Activated naive CD4-positive, alpha-beta T cell treated with anti-CD3 and anti-CD28 coated beads, Interleukin-2, amount 10 ng/mL, durations not matched to agents 7 days and 5 days (primary cell): Measurements from ENCODE around the gene KMT2E.
"Not testable (repeated sequence)": the region's sequence is repeated elsewhere in the genome, so short reads cannot be mapped to it uniquely, and the experiment has no call there.

Source experiments
- CTCF ChIA-PET: fragments of 350-600 bp; sonication (Branson Sonifier 250); formaldehyde crosslinking; loops from one replicate; lab custom pipeline; 2021; ENCODE audit warnings: antibody characterized with exemption; lab: Charles Lee
- DNase-seq: peaks from one replicate; pipeline ENCODE4 v3.0.0-alpha.2; 2020
- H3K27ac Mint-ChIP-seq: one replicate; pipeline ENCODE4 v1.8.0; 2021; ENCODE audit warnings: mild to moderate bottlenecking, moderate library complexity, mixed read lengths
- H3K27me3 Mint-ChIP-seq: one replicate; pipeline ENCODE4 v1.8.0; 2021; ENCODE audit warnings: mild to moderate bottlenecking, mixed read lengths
- H3K36me3 Mint-ChIP-seq: one replicate; pipeline ENCODE4 v1.8.0; 2021; ENCODE audit warnings: mixed read lengths
- H3K4me1 Mint-ChIP-seq: one replicate; pipeline ENCODE4 v1.8.0; 2021; ENCODE audit warnings: mixed read lengths
- H3K4me3 Mint-ChIP-seq: one replicate; pipeline ENCODE4 v1.8.0; 2021; ENCODE audit warnings: mild to moderate bottlenecking, moderate library complexity, mixed read lengths
- H3K9me3 Mint-ChIP-seq: one replicate; pipeline ENCODE4 v1.8.0; 2021; ENCODE audit warnings: mixed read lengths

KMT2E gene

DNA sequence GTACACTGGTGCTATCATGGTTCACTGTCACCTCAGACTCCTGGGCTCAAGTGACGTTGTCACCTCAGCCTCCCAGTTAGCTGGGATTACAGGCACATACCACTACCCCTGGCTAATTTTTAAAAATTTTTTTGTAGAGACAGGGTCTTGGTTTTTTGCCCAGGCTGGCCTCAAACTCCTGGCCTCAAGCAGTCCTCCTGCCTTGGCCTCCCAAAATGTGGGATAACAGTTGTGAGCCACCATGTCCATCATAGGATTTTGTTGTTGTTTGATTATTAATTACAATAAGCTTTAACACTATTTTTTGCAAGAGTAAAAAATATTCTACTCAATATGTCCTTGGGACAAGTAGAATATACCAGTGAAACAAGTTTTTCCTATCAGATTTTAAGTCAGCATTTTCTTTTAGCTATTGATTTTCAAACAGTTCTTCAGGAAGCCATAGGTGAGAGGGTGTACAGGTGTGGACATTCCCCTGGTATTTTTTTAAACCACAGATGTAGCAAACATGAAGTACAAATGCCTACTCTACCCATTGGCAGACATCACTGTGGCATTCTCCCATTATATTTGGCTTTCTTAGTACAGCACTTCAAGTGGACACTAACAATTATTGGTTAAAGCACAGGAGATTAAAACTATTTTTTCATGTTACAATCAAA is 18.7 kb downstream of the KMT2E start:
- CTCF ChIA-PET, result interaction anchor here (1.4 kb wide), 1 partner anchor 23 kb away, joined by 3 read pairs; no protein-coding TSS in a partner anchor
- Mint-ChIP-seq H3K36me3 (peaks cover 20% of the 10 kb centered on the region), H3K4me3 (no peak overlapping the region)

DNA sequence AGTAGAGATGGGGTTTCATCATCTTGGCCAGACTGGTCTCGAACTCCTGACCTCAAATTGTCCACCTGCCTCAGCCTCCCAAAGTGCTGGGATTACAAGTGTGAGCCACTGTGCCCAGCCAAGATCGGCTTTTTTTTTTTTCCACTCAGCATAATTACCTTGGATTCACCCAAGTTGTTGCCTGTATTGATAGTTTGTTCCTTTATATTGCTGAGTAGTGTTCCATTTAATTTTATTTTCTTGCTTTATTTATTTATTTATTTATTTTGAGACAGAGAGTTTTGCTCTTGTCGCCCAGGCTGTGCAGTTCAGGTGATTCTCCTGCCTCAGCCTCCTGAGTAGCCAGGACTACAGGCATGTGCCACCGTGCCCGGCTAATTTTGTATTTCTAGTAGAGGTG is 21.3 kb downstream of the KMT2E start:
- no peak for DNase-seq
- CTCF ChIA-PET, result interaction anchor here (1.4 kb wide), 1 partner anchor 54 kb away, joined by 5 read pairs; no protein-coding TSS in a partner anchor
- Mint-ChIP-seq H3K36me3 (peaks cover 14% of the 10 kb centered on the region), H3K9me3 (no peaks in the 10 kb centered on the region), H3K27ac (no peak overlapping the region), H3K27me3 (no peaks in the 10 kb centered on the region), H3K4me1 (peaks cover 31% of the 10 kb centered on the region), H3K4me3 (no peak overlapping the region)

More for the DNA sequence above, 18.7 kb downstream of the KMT2E start:
- Mint-ChIP-seq H3K4me1 (peaks cover 37% of the 10 kb centered on the region), H3K27me3 (no peaks in the 10 kb centered on the region), H3K9me3 (no peaks in the 10 kb centered on the region), H3K27ac (no peak overlapping the region)
- no peak for DNase-seq

DNA sequence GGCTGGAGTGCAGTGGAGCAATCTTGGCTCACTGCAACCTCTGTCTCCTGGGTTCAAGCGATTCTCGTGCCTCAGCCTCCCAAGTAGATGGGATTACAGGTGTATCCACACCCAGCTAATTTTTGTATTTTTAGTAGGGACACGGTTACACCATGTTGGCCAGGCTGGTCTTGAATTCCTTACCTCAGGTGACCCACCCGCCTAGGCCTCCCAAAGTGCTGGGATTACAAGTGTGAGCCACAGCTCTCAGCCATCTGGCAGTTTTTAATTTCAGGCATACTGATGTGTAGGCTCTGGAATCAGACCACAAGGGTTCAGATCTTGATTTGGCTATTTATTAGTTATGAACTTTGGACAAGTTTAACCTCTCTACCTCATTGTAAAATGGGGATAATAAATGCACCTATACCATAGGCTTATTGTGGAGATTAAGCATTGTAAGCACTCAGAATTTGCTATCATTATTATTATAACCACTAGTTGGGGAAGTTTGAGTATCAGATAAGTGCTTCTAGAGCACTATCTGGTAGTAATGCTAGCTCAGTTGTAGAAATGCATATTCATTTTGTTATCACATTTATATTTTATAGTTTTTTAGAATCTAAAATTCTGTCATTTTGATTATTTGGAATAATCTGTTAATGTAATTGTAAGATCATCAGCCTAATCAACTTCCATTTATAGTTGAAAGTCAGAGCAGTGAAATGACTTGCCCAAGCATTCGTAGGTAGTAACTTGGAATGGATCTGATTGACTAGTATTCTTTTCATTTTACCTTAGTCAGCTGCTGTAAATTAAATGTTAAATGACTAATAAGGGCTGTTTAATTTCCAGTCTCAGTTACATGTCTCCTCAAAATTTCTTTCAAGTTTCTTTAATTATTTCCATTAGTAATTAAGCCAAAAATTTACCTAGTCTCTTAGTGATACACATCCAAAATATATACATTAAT is 22.5 kb downstream of the KMT2E start:
- CTCF ChIA-PET, result interaction anchor here (0.6 to 2.4 kb wide), 3 partner anchors 10 to 450 kb away, joined by 5 to 6 read pairs (median 6); no protein-coding TSS in a partner anchor
- Mint-ChIP-seq H3K9me3 (no peaks in the 10 kb centered on the region), H3K36me3 (peaks cover 16% of the 10 kb centered on the region), H3K4me1 (peaks cover 29% of the 10 kb centered on the region), H3K27me3 (no peaks in the 10 kb centered on the region), H3K27ac (no peak overlapping the region), H3K4me3 (no peak overlapping the region)
- DNase-seq, result no peak

GRCh38 chr7:105037319-105037718 is 23.3 kb downstream of the KMT2E start:
- no peak for DNase-seq
- Mint-ChIP-seq H3K9me3 (no peaks in the 10 kb centered on the region), H3K27me3 (no peaks in the 10 kb centered on the region), H3K4me3 (no peak overlapping the region), H3K4me1 (peaks cover 29% of the 10 kb centered on the region), H3K27ac (no peak overlapping the region), H3K36me3 (peaks cover 16% of the 10 kb centered on the region)
- CTCF ChIA-PET, result interaction anchor here (0.6 to 2.4 kb wide), 4 partner anchors 11 to 449 kb away, joined by 4 to 6 read pairs (median 5); no protein-coding TSS in a partner anchor

- Mint-ChIP-seq H3K4me3 (no peak overlapping the region), H3K27ac (peak overlapping the region; percentile 31), H3K4me1 (peaks cover 22% of the 10 kb centered on the region), H3K36me3 (peaks cover 30% of the 10 kb centered on the region), H3K9me3 (no peaks in the 10 kb centered on the region), H3K27me3 (no peaks in the 10 kb centered on the region)
- CTCF ChIA-PET, result no interaction called here
- DNase-seq, result no peak
Measured at GRCh38 chr7:105044449-105045070, 30.6 kb downstream of the KMT2E start.

DNA sequence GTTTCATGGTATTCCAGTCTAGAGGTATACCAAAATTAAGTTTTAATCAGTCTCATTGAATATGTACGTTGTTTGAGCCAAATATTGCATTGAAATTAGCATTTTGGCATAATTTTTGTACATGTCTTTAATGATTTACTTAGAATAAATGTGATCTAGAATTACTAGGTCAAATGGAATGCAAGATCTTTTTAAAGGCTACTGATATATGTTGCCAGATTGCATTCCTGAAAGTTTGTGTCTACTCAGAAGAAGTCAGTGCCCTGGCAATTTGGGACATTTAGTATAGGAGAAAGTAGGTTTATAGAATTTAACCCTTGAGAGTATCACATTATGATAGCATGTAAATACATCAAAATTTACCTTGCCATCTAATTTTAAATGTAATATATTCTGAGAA is 32.4 kb downstream of the KMT2E start:
- Mint-ChIP-seq H3K9me3 (no peaks in the 10 kb centered on the region), H3K36me3 (peaks cover 43% of the 10 kb centered on the region), H3K4me1 (peaks cover 22% of the 10 kb centered on the region), H3K27ac (no peak overlapping the region), H3K4me3 (no peak overlapping the region), H3K27me3 (no peaks in the 10 kb centered on the region)
- no peak for DNase-seq
- CTCF ChIA-PET, result interaction anchor here (0.6 kb wide), 1 partner anchor 26 kb away, joined by 3 read pairs; no protein-coding TSS in a partner anchor

- Mint-ChIP-seq H3K9me3 (no peaks in the 10 kb centered on the region), H3K27ac (no peak overlapping the region), H3K36me3 (peaks cover 50% of the 10 kb centered on the region)
Measured at GRCh38 chr7:105047932-105048331, 33.9 kb downstream of the KMT2E start.

DNA sequence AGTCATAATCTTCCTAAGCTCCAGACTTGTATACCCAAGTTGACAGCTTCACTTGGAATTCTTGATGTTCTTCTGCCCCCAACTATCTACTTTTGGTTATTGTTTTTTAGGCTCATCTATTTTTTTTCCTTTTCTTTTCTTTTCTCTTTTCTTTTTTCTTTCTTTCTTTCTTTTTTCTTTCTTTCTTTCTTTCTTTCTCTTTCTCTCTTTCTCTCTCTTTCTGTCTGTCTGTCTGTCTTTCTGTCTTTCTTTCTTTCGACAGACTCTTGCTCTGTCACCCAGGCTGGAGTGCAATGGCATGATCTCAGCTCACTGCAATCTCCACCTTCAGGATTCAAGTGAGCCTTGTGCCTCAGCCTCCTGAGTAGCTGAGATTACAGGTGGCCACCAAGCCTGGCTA is 36.5 kb downstream of the KMT2E start:
- Mint-ChIP-seq H3K4me1 (peaks cover 16% of the 10 kb centered on the region), H3K27ac (no peak overlapping the region), H3K4me3 (no peak overlapping the region), H3K36me3 (peaks cover 48% of the 10 kb centered on the region), H3K9me3 (no peaks in the 10 kb centered on the region), H3K27me3 (no peaks in the 10 kb centered on the region)
- no peak for DNase-seq
- CTCF ChIA-PET, result interaction anchor here (1.1 to 4.1 kb wide), 3 partner anchors 69 to 167 kb away, joined by 3 to 14 read pairs (median 4); no protein-coding TSS in a partner anchor

More at GRCh38 chr7:105047932-105048331, 33.9 kb downstream of the KMT2E start:
- no peak overlapping the region for H3K4me3 Mint-ChIP-seq
- H3K4me1 Mint-ChIP-seq, result peaks cover 25% of the 10 kb centered on the region
- no peaks in the 10 kb centered on the region for H3K27me3 Mint-ChIP-seq
- CTCF ChIA-PET, result interaction anchor here (0.5 kb wide), 1 partner anchor 48 kb away, joined by 3 read pairs; no protein-coding TSS in a partner anchor
- DNase-seq, result no peak

- Mint-ChIP-seq H3K36me3 (peaks cover 47% of the 10 kb centered on the region), H3K27ac (peak overlapping the region; percentile 71), H3K4me1 (peaks cover 18% of the 10 kb centered on the region)
- H3K27me3 Mint-ChIP-seq, H3K4me3 Mint-ChIP-seq, DNase-seq, H3K9me3 Mint-ChIP-seq: not testable (repeated sequence)
- CTCF ChIA-PET, result interaction anchor here (1.6 to 4.1 kb wide), 2 partner anchors 69 to 88 kb away, joined by 3 to 14 read pairs; no protein-coding TSS in a partner anchor
Measured at GRCh38 chr7:105050899-105051298, 36.9 kb downstream of the KMT2E start.

DNA sequence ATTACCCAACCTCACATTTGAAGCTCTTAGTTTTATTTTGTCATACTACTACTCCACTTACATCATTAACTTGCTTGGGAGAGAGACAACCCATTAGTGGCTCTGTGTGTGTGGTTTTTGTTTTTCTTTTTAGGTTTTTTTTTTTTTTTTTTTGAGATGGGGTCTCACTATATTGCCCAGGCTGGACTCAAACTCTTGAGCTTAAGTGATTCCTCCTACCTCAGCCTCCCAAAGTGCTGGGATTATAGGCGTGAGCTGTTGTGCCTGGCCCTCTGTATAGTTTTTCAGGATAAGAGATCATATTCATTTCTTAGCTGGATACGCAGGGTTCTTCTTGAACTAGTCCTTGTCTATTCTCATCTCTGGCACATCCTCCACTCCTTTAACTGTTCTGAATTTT is 41.1 kb downstream of the KMT2E start:
- DNase-seq, result no peak
- CTCF ChIA-PET, result interaction anchor here (1.0 to 1.2 kb wide), 2 partner anchors 22 to 40 kb away, joined by 3 read pairs; no protein-coding TSS in a partner anchor
- no peaks in the 10 kb centered on the region for H3K27me3 Mint-ChIP-seq
- peaks cover 18% of the 10 kb centered on the region for H3K4me1 Mint-ChIP-seq
- H3K9me3 Mint-ChIP-seq, result no peaks in the 10 kb centered on the region
- H3K27ac Mint-ChIP-seq, result no peak overlapping the region
- H3K36me3 Mint-ChIP-seq, result peaks cover 46% of the 10 kb centered on the region
- no peak overlapping the region for H3K4me3 Mint-ChIP-seq

DNA sequence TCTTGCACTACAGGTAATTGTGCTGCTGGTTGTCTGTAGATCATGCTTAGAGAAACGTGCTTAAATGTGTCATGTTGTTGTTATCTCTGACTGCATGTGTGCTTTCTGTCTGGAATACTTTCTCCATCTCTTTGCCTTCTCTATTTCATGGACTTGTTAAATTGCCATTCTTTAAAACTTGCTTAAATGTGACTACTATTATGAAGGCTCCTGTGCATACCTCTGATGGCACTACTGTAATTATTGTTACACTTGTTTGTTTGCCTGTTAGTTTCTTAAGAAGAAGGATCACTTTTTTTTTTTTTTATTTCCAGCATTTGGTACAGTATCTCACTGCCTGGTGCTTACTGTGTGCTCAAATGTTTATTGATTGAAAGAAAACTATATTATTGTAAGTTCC is 41.6 kb downstream of the KMT2E start:
- DNase-seq, result no peak
- Mint-ChIP-seq H3K9me3 (no peaks in the 10 kb centered on the region), H3K27ac (no peak overlapping the region), H3K4me3 (no peak overlapping the region), H3K4me1 (peaks cover 18% of the 10 kb centered on the region), H3K36me3 (peaks cover 41% of the 10 kb centered on the region), H3K27me3 (no peaks in the 10 kb centered on the region)
- CTCF ChIA-PET, result interaction anchor here (1.0 to 1.2 kb wide), 2 partner anchors 23 to 41 kb away, joined by 3 read pairs; no protein-coding TSS in a partner anchor

DNA sequence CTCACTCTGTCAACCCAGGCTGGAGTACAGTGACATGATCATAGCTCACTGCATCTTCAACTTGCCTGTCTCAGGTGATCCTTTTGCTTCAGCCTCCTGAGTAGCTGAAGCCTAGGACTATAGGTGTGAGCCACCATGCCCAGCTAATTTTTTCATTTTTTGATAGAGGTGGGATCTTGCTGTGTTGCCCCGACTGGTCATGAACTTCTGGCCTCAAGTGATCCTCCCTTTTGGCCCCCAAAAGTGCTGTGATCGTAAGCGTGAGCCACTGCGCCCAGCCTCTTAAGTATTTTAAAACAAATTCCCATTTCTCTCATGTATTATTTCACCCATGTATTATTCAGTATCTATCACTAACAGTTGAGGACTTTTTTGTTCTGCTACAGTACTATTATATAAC is 43.5 kb downstream of the KMT2E start:
- CTCF ChIA-PET, result interaction anchor here (1.4 kb wide), 1 partner anchor 76 kb away, joined by 3 read pairs; no protein-coding TSS in a partner anchor
- Mint-ChIP-seq H3K9me3 (no peaks in the 10 kb centered on the region), H3K36me3 (peaks cover 32% of the 10 kb centered on the region), H3K27me3 (no peaks in the 10 kb centered on the region), H3K27ac (no peak overlapping the region), H3K4me3 (no peak overlapping the region), H3K4me1 (peaks cover 16% of the 10 kb centered on the region)
- no peak for DNase-seq

DNA sequence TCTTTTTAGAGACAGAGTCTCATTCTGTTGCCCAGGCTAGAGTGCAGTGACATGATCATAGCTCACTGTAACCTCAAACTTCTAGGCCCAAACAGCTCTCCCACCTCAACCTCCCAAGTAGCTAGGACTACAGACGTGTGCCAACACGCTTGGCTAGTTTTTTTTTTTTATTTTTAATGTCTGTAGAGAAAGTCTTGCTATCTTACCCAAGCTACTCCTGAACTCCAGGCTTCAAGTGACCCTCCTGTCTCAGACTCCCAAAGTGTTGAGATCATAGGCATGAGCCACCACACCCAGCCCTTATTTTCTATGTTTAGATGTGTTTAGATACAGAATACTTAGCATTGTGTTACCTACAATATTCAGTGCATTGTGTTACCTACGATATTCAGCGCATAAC is 46.4 kb downstream of the KMT2E start:
- Mint-ChIP-seq H3K36me3 (peaks cover 38% of the 10 kb centered on the region), H3K27ac (no peak overlapping the region), H3K4me3 (no peak overlapping the region), H3K9me3 (no peaks in the 10 kb centered on the region), H3K27me3 (no peaks in the 10 kb centered on the region), H3K4me1 (peaks cover 21% of the 10 kb centered on the region)
- no peak for DNase-seq
- CTCF ChIA-PET, result no interaction called here
